ENCODE data around the gene RSU1. TPM values are rescaled to one million over a fixed set of nuclear protein-coding genes. Genes with fewer than 3 reads are reported as not detected.
A peak's percentile ranks its signal among the peaks of the same experiment; 100 is the strongest.

The RSU1 gene
- total RNA-seq, 1 experiment from 2014 or later, result 44.5 TPM

DNA sequence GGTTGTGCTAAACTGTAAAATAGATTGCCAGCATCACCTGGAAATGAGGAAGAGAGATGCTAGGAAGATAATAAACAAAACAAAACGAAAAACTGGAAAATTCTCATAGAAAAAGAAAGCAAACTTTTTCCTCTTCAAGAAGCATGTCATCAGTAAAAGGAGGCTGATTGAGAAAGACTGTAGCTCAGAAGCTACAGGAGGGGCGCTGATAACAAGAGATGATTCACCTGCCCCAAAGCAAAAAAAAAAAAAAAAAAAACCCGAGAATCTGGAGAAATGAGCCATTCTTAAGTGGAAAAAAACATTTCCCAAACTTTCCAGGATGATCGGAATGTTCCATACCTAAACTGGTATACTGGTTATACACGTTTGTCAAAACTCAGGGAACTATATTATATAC lies 165.1 kb downstream of the RSU1 start:
- Histone ChIP-seq H3K9me3 (ENCODE audit: insufficient read depth, low read depth) (no peaks in the 10 kb centered on the region), H3K9me2 (ENCODE audit: insufficient read depth) (no peaks in the 10 kb centered on the region), H3K27ac (peak overlapping the region; percentile 59), H4K20me1 (ENCODE audit: insufficient read depth) (no peaks in the 10 kb centered on the region), H2AFZ (no peak overlapping the region), H3K36me3 (ENCODE audit: low read depth) (no peaks in the 10 kb centered on the region), H3K4me1 (replicated peaks; ENCODE audit: insufficient read depth) (peaks cover 18% of the 10 kb centered on the region), H3K79me2 (ENCODE audit: low read depth) (no peaks in the 10 kb centered on the region), H3K4me3 (peak overlapping the region; percentile 25; the same call in 1 of the 2 replicates), H3F3A (ENCODE audit: insufficient read depth, low read depth) (peaks cover 11% of the 10 kb centered on the region; the same call in 1 of the 2 replicates), H3K4me2 (peak overlapping the region; percentile 67), H3K27me3 (ENCODE audit: insufficient read depth, low read depth) (no peaks in the 10 kb centered on the region)
- intact Hi-C loops (cut with micrococcal nuclease; ENCODE audit: unreplicated experiment), result no loop called here
- no peak for TF ChIP-seq EZH2 (IDR thresholded peaks at IDR 0.05; ENCODE audit: low read depth)
- TF ChIP-seq, protein P1, sequence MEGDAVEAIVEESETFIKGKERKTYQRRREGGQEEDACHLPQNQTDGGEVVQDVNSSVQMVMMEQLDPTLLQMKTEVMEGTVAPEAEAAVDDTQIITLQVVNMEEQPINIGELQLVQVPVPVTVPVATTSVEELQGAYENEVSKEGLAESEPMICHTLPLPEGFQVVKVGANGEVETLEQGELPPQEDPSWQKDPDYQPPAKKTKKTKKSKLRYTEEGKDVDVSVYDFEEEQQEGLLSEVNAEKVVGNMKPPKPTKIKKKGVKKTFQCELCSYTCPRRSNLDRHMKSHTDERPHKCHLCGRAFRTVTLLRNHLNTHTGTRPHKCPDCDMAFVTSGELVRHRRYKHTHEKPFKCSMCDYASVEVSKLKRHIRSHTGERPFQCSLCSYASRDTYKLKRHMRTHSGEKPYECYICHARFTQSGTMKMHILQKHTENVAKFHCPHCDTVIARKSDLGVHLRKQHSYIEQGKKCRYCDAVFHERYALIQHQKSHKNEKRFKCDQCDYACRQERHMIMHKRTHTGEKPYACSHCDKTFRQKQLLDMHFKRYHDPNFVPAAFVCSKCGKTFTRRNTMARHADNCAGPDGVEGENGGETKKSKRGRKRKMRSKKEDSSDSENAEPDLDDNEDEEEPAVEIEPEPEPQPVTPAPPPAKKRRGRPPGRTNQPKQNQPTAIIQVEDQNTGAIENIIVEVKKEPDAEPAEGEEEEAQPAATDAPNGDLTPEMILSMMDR (conservative IDR thresholded peaks at IDR 0.05), result no peak
- ChIA-PET POLR2A (ENCODE audit: unreplicated experiment) (no interaction called here), CTCF (no interaction called here)
- BruUV-seq (replicated peaks), result no TSS peak
- DNase-seq, result peak in 1 of 2 experiments; percentile 84

DNA sequence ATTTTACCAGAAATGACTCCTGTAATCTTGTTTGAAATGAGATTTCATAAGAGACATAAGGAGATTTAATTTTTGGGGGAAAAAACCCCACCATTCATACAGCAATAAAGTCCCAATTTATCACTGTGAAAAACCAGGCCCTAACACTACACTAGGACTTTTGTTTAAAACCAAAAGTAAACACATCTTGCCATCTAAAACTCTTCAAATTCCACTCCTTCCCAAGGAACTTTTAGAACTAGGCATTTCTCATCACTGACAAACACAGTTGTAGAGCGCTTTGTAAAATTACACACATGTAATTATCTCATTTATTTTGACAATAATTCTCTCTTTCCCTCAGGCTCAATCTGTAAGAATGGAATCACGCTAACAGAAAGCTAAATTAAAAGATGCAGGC lies 167.5 kb downstream of the RSU1 start:
- Histone ChIP-seq H3K4me1 (replicated peaks; ENCODE audit: insufficient read depth) (peaks cover 22% of the 10 kb centered on the region), H3K4me3 (no peak overlapping the region), H3K9me3 (ENCODE audit: insufficient read depth, low read depth) (no peaks in the 10 kb centered on the region), H4K20me1 (ENCODE audit: insufficient read depth) (no peaks in the 10 kb centered on the region), H3K4me2 (no peak overlapping the region), H3K36me3 (ENCODE audit: low read depth) (no peaks in the 10 kb centered on the region), H3K9me2 (ENCODE audit: insufficient read depth) (no peaks in the 10 kb centered on the region), H3K27ac (no peak overlapping the region), H3K27me3 (ENCODE audit: insufficient read depth, low read depth) (no peaks in the 10 kb centered on the region), H2AFZ (no peak overlapping the region), H3K79me2 (ENCODE audit: low read depth) (no peaks in the 10 kb centered on the region), H3F3A (ENCODE audit: insufficient read depth, low read depth) (peaks cover 11% of the 10 kb centered on the region; the same call in 1 of the 2 replicates)
- POLR2A ChIA-PET (ENCODE audit: unreplicated experiment), result no interaction called here
- no TSS peak for BruUV-seq (replicated peaks)
- CTCF ChIA-PET, result no interaction called here
- TF ChIP-seq, protein P1 (conservative IDR thresholded peaks at IDR 0.05), result no peak
- no peak for TF ChIP-seq EZH2 (IDR thresholded peaks at IDR 0.05; ENCODE audit: low read depth)
- DNase-seq, result no peak
- intact Hi-C loops (cut with micrococcal nuclease; ENCODE audit: unreplicated experiment), result no loop called here

DNA sequence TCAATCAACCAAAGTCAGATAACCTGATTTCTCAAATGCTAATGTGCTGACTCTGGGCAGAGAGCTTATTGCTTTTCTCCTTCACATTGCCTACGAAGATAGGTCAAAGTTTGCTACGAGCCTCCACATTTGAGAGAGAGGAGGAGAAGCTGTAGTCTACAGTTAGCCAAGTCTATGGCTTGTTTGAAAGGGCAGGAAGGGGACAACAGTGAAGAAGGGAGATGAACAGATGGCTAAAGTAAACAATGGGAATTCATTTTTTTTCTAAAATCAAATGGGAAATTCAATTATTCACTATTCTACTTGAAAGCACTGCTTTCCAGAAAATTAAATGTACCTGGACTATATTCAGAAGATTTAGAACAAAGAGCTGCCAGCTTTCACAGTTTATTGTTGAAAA lies 168.9 kb downstream of the RSU1 start:
- POLR2A ChIA-PET (ENCODE audit: unreplicated experiment), result no interaction called here

More for the DNA sequence above, 168.9 kb downstream of the RSU1 start:
- Histone ChIP-seq H3F3A (ENCODE audit: insufficient read depth, low read depth) (peaks cover 11% of the 10 kb centered on the region; the same call in 1 of the 2 replicates), H2AFZ (no peak overlapping the region), H4K20me1 (ENCODE audit: insufficient read depth) (no peaks in the 10 kb centered on the region), H3K4me1 (replicated peaks; ENCODE audit: insufficient read depth) (peaks cover 36% of the 10 kb centered on the region), H3K27me3 (ENCODE audit: insufficient read depth, low read depth) (no peaks in the 10 kb centered on the region), H3K9me2 (ENCODE audit: insufficient read depth) (no peaks in the 10 kb centered on the region), H3K79me2 (ENCODE audit: low read depth) (no peaks in the 10 kb centered on the region), H3K36me3 (ENCODE audit: low read depth) (no peaks in the 10 kb centered on the region), H3K4me3 (no peak overlapping the region), H3K27ac (no peak overlapping the region), H3K4me2 (no peak overlapping the region), H3K9me3 (ENCODE audit: insufficient read depth, low read depth) (no peaks in the 10 kb centered on the region)
- TF ChIP-seq, protein P1 (conservative IDR thresholded peaks at IDR 0.05), result no peak
- no peak for TF ChIP-seq EZH2 (IDR thresholded peaks at IDR 0.05; ENCODE audit: low read depth)
- CTCF ChIA-PET, result no interaction called here
- no peak for DNase-seq
- intact Hi-C loops (cut with micrococcal nuclease; ENCODE audit: unreplicated experiment), result no loop called here
- BruUV-seq (replicated peaks), result no TSS peak

Data from PC-9 (cell line).